GM18909 (cell line): ENCODE data around the gene TNIK.
A peak's percentile ranks its signal among the peaks of the same experiment; 100 is the strongest.

Experiments
- ATAC-seq: cut with Tn5 transposase; IDR thresholded peaks from one replicate; pipeline ENCODE4 v1.9.1; 2021; ENCODE audit warnings: mild to moderate bottlenecking; ENCODE audit not compliant: unreplicated experiment, poor library complexity

Gene TNIK

DNA sequence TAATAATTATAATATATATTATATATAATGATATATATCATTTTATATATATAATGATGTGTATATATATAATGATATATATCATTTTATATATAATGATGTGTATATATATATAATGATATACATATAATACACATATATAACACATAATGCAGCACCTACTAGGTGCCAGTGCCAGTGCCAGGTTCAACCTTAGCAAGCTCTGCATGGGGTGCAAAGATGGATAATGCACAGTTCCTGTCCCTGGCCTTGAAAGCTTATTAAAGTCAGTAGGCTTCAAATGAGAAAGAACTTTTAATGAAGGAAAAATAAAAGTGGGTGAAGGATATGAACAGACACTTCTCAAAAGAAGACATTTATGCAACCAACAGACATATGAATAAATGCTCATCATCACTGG, 240.9 kb downstream of the TNIK start:
- ATAC-seq: no peak

DNA sequence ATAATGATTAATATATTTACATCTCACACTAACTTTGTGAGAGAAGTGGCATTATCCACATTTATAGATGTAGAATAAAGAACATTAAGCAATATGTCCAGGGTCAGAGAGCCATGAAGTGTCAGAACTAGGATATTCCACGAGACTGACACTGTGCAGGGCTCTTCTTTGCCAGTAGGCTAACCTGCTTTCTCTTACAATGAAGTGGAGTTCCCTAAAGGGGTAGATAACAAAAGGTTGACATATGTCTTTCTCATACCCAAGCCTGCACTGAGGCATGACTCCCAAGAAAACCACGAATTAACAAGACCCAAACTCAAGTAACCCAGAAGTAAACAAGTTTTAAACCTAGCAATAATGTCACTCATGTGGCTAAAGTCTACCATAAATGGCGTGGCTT, 242.1 kb downstream of the TNIK start:
- ATAC-seq: no peak

DNA sequence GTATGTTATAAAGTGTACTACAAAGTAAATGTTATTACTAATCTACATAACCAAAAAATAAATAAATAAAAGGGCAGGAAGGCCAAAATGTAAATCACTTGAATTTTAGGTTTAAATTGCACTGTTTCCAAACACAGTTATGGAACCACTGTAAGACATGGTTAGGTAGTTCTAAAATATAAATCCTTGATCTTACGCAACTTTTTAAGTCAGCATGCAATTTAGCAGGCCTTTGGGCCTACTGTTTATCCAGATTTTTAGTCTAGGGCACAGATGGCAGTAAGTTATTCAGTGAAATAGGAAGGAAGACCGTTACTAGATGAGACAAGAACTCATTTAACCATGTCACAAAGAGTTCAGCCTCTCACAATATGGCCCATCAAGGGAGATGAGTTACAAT, 246.3 kb downstream of the TNIK start:
- ATAC-seq: no peak

DNA sequence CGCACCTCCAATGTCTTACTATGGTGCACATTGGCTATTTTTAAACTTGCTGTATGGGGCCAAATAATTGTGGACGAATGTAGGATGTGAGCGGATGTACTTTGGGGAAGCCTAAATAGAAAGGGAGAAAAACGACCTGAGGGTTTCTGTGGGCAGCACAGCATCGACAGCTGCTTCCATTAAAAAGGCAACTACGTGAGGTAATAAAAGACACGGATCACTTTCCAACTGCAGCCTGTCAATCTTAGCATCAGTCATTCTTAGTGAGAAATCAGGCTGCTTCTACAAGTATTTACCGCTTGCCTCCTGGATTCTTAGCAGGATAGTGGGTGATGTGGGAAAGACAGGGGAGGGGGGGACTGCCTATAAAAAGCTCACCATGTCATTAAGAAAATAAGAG, 247.0 kb downstream of the TNIK start:
- no peak for ATAC-seq

DNA sequence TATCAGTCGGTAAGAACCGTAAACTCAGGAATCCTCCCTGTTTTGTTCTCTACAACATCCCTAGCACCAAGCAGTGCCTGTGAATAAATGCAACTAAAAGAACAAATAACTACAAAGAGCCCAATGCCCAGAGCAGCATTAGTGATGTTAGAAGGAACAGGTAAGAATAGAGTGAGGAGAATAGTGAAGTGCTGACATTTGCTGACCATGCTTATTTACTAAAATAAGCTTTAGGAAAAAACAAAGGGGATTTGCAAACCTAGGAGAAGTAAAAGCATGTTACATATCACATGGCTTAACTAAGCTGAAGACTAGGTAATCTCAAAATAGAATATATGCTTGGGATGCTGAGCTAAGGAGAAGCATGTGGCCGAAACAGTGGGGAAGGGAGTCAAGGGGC, 247.6 kb downstream of the TNIK start:
- ATAC-seq: no peak

DNA sequence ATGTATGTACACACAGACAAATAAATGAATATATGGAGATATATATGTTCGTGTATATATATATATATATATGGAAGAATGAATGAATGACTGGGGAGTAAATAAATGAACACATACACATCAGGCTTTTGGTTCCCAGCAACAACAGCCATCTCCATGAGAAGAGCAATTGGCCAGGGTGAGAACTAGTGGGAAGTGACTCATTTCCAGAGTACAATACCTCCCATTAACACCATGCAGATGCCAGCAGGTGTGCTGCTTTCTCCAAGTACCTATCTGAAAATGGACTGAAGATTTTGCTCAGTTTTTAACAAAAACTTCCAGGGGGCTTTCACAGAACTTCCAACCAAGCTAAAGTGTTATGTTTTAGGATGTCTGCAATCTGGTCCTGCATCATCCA, 253.9 kb downstream of the TNIK start:
- ATAC-seq: no peak

DNA sequence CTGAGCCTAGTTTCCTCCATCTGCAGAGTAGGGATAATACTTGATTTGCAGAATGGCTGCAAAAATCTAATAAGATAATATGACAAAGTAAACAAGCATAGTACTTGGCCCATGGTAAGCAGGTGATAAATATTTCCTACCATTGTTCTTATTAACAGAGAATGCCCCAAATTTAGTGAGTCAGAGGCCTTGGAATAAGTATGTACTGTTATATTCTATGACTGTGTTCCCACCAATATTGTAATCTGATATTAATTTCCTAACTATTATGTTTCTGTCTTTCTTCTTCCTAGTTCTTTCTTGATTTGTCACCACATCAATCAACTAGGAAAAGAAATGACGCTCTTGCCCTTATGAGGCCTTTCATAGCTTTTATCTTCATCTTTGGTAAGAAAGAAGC, 255.3 kb downstream of the TNIK start:
- ATAC-seq: no peak

DNA sequence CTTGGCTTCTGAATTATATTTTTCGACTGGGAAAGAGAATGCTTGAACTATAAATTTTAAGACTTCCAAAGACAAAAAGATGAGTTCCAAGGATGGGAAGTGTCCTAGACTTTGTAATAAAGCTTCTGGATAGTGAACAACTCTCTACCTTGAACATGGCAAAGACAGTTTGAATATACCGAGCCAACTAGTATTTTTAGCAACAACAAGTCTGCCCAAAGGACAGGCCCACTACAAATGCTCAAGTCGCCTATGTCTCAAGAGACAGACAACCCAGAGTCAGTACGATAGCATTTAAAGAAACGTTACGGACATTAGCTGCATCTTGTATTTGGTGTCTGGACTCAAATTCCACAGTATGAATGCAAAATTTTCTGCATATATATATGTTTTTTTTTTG, 258.4 kb downstream of the TNIK start:
- ATAC-seq: no peak

DNA sequence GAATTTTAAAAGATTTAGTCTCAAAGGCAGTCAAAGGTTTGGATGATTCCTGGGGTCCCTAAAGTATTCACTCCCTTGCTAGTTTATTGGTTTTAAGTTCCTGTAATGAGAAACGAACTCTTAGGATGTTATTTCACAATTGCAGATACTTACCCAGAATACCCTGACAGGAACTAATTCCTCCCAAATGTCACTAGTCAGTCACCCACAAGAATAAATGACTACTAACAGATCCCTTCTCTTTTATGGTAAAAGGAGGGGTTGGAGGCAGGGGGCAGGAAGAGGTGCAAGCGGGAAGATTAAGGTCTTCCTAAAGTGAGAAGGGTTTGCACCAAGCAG, 259.5 kb downstream of the TNIK start:
- no peak for ATAC-seq

DNA sequence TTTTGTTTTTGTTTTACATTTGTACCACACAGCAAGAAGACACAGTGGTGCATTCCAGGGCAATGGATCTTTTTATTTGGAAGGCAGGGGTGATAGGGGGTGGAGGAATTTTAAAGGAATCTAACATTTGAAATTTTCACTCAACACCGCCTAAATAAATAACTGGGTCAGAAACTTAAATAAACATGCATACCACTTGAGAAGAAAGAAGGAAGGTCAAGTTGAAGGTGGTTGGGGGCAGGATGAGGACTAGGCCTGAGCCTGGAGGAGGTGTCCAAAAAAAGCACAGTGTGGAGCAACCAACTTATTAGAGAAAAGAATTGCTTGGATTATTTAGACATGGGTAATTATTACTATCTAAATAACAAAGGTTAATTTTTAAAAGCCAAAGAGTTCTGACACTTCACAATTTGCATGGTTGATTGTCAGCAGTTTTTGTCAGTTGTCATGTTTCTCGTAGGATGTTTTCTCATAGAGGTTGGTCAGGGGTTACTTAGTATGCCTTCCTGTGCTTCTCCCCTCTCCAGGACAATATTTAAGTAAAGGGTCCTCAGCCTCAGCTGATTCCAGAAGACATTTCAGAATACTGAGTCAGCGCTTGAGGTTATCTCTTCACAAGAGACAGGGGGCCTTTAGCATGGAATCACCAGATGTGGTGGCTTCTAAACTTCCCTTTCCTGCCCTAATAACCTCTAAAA, 260.0 kb downstream of the TNIK start:
- no peak for ATAC-seq

DNA sequence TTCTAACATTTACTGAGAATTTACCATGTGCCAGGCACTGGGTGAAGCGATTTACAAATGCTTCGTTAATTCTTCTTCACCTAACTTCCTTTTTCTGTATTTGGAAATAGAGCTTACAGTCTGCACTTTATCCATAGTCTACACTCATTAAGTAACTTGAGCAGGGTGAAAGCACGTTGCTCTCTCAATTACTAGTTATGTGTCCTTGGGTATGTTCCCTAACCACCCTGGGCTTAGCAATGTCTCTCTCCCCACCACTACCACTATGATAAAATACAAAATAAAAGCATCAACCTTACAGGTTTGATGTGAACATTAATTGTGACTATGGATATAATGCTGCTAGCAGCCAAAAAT, 260.8 kb downstream of the TNIK start:
- no peak for ATAC-seq

DNA sequence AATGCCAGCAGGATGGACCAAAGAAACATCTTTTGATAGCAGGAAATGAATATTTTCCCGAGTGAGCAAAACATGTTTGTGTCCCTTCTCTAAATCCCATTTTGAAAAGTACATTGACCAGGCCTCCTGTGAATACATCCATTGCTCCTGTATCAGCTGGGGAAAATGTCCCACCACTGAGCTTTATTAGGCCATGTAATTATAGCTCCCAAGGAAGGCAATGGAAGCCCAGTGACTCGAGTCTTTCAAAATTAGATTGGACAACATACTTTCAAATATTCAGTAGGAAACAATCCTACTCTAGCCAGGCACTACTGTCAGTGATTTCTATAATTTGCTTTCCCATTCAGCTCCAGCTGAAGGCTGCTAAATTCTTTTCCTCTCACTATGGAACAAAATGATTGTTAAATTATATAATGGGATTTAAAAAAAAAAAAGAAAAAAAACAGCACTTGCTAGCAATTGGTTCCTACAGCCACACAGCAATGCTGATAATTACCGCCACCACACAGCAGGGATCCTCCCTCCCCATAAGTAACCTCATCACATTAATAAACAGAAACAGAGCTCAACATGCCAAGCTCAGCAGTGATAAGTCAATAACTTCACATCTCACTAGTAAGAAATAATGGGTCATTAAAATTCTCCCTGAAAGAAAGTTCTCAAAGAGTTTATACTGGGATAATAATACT, 261.3 kb downstream of the TNIK start:
- ATAC-seq: no peak

DNA sequence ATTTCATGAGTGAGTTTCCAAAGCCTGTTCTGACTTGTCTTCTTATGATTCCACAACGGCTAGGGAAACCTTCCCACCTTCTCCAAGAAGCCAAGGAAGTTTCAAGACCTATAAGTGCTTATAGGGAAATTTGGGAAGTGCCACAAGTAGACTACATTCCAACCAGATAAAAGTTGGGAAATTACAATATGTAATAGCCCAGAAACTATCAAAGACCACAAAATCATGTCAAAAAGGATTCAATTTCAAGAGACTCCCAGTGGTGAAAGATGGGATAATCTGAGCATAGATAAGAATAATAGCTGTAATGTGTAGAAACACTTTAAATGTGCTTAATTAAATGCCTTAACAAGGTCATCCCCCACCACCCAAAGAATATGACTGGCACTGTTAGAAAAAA, 264.5 kb downstream of the TNIK start:
- ATAC-seq: no peak

DNA sequence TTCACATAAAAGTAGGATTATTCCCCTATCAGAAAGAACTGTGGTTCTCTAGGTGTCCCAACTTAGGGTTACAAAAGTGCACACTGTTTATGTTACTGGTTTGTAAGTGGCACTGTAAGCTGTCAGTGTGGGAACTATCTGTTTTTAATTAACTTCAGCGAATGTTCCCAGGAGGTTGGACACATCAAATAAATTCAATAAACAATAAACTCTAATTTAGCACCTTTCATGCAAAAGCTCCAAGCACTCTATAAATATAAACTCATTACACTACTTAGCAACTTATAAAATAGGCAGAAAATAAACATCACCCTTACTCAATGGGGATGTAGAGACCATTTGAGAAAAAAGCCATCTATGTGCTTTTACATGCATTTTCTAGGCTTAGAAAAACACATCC, 265.2 kb downstream of the TNIK start:
- no peak for ATAC-seq

DNA sequence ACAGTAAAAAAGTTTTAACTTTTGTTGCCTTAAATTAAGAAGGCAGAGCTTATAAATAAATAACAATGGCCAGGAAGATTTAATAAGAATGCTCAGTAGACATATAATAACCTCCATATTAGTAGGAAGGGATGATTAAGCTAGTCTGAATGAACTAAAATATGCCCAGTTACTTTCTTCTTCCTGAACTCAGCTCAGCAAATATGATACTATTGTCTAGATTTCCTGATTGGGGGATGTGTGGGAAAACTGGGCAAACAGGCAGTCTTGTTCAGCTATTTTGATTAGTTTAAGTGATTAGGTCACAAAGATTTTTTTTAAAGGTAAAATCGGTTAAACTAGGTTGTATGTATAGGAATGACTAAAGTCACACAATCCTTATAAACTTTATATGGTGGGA, 266.5 kb downstream of the TNIK start:
- ATAC-seq: no peak

DNA sequence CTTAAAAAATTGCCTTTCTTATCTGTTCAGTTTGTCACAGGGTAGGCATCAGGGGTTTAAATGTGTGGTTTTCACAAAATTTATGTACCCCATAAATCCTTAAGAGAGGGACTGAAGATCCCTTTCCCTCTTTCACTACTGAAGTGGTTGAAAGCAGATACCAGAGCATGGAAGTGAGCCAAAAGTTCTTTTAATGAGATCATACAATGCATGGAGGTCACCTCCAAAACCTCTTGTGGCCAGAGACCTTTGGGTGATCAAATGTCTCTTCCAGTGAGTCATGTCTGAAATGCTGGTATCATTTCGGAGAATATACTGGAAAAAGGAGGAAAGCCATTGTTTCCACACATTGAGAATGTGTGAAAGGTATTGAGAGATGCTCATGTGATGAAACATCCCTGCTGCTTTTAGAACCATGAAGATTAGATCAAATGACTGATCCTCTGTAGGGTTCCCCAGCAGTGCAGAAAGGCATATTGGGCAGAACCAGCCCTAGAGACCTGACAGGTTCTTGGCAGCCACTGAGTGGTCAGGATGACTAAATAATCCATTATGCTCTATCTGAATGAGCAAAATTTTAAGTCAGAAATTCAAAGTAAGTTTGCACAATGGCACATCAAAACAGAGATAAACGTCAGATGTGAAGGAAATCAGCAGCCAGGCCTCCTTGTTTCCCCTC, 267.9 kb downstream of the TNIK start:
- no peak for ATAC-seq

DNA sequence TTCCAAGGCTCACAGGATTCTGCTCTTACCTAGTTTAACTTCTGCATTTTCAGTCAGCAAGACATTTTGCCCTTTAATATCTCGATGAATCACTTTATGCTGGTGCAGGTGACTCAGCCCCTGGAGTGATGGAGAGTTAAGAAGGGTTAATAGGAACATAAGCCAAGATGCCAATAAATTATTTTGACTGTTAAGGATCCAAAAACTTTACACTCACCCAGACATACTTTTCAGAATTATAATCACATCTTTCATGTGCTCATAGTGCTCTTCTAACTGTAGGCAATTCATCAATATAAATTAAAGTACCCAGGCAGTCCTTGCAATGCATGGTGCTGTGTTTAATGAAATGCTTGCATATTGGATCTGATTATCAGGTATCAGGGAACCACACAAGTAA, 269.5 kb downstream of the TNIK start:
- ATAC-seq: no peak

DNA sequence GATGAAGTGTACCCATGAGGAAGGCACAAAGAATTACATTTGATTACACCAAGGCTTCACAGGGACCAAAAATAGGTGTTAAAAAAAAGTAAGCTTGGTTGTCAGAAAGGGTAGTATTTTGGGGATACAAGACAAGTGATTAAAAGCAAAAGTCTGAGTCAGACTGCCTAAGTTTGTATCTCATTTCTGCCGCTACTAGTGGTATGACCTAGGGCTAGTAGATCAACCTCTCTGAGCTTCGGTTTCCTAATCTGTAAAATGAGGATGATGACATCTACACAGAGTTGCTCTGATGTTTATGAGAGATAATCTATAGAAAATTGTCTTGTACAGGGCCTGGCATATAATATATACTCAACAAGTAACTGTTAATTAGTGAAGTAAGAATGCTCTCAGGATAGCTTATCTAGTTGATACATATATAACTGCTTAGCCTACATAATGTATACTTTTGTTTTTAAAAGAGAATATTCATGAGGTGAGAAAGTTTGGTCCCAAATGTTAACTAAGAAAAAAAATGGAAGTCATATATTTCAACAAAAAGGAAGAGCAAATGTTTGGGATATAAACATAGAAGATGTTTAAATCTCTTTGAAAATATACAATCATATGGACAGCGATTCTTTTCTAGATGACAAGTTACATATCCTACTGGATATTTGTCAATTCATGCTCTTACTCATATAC, 270.7 kb downstream of the TNIK start:
- peak; percentile 33 for ATAC-seq

DNA sequence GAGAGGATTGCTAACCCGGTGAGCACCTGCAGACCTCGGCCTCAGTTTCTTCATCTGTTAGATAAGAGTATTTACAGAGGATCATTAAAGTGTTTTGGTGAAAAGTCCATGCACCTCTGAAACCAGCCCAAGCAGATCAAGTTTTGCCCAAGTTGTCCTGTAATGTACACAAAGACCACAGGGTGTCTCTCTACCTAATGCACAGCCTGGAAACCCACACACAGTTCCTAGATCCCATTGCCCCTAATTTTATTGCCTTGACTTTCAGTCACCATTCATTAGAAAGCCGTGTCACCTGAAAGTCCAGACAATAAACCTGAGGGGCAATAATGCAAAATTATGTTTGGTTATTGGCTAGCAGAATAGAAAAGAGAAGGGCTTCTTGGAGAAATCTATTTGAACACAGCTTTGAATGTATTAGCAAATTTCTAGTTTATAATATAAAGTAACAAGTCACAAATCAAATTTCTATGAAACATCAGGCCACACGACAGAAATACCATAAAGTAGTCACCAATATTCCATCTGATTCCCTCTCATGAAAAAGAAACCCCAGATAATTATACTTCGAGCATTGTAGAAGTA, 272.4 kb downstream of the TNIK start:
- ATAC-seq: no peak

DNA sequence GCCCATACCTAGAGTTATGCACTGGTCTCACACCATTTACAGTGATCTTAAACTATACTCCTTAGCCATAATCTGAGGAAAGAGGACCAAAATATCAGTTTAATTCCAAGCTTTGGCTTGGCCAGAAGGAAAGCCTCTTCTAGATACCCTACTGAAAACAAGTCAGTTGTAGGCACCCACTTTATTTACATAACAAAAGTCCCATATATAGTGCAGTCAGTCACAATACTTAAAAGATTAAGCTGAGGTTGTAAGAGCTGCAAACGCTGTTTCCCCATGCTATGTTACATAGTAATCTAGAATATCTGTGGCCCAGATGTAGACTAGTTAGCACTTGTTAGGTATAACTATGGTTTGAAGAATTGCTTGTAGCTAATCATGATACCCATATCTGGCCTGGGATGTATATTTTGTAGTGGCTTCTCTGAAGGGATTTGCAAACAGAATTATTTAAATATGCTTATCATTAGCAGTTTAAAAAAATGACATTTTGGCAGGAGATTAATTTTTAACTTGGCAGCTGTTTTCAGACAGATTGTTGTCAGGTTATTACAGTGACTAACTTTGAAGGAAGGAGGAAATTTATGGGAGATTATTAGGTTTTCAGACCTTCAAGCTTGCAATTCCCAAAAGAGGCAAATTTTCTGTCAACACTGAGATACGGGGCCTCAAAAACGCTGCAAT, 273.2 kb downstream of the TNIK start:
- ATAC-seq: no peak
